ENCODE results near the gene ATP5MC2.

Gene ATP5MC2

GRCh38 chr12:53706080-53706479, 30.2 kb upstream of the ATP5MC2 start:
- FAIRE-seq: no peak
- no peak for DNase-seq (ENCODE audit: insufficient read length)
- TF ChIP-seq POLR2AphosphoS5 (IDR thresholded peaks at IDR 0.05; ENCODE audit: low read depth, low read length): no peak
- no peak for TF ChIP-seq TAF1 (IDR thresholded peaks at IDR 0.05; ENCODE audit: borderline replicate concordance, low read depth, low read length)
- TF ChIP-seq POLR2A (IDR thresholded peaks at IDR 0.05; ENCODE audit: low read depth, low read length): no peak

- DNase-seq (ENCODE audit: insufficient read length) (no peak), FAIRE-seq (no peak)
- TF ChIP-seq POLR2A (IDR thresholded peaks at IDR 0.05; ENCODE audit: low read depth, low read length) (no peak), TAF1 (IDR thresholded peaks at IDR 0.05; ENCODE audit: borderline replicate concordance, low read depth, low read length) (no peak), POLR2AphosphoS5 (IDR thresholded peaks at IDR 0.05; ENCODE audit: low read depth, low read length) (no peak)
Measured at GRCh38 chr12:53703756-53704155, 27.9 kb upstream of the ATP5MC2 start.

- no peak for TF ChIP-seq POLR2AphosphoS5 (IDR thresholded peaks at IDR 0.05; ENCODE audit: low read depth, low read length)
- TF ChIP-seq POLR2A (IDR thresholded peaks at IDR 0.05; ENCODE audit: low read depth, low read length): no peak
- TF ChIP-seq TAF1 (IDR thresholded peaks at IDR 0.05; ENCODE audit: borderline replicate concordance, low read depth, low read length): no peak
- peak; percentile 88 for FAIRE-seq
- DNase-seq (ENCODE audit: insufficient read length): peak; percentile 48
Measured at GRCh38 chr12:53701518-53702264, 25.8 kb upstream of the ATP5MC2 start.

GRCh38 chr12:53700567-53700966, 24.7 kb upstream of the ATP5MC2 start:
- no peak for TF ChIP-seq TAF1 (IDR thresholded peaks at IDR 0.05; ENCODE audit: borderline replicate concordance, low read depth, low read length)
- no peak for TF ChIP-seq POLR2AphosphoS5 (IDR thresholded peaks at IDR 0.05; ENCODE audit: low read depth, low read length)
- TF ChIP-seq POLR2A (IDR thresholded peaks at IDR 0.05; ENCODE audit: low read depth, low read length): no peak
- DNase-seq (ENCODE audit: insufficient read length) (no peak), FAIRE-seq (no peak)

- DNase-seq (ENCODE audit: insufficient read length): no peak
Measured at GRCh38 chr12:53699678-53700025, 23.8 kb upstream of the ATP5MC2 start.

GRCh38 chr12:53698948-53699677, 23.2 kb upstream of the ATP5MC2 start:
- TF ChIP-seq TAF1 (IDR thresholded peaks at IDR 0.05; ENCODE audit: borderline replicate concordance, low read depth, low read length) (no peak), POLR2A (IDR thresholded peaks at IDR 0.05; ENCODE audit: low read depth, low read length) (no peak), POLR2AphosphoS5 (IDR thresholded peaks at IDR 0.05; ENCODE audit: low read depth, low read length) (no peak)
- FAIRE-seq: no peak

More at GRCh38 chr12:53699678-53700025, 23.8 kb upstream of the ATP5MC2 start:
- no peak for TF ChIP-seq POLR2AphosphoS5 (IDR thresholded peaks at IDR 0.05; ENCODE audit: low read depth, low read length)
- TF ChIP-seq POLR2A (IDR thresholded peaks at IDR 0.05; ENCODE audit: low read depth, low read length): no peak
- no peak for TF ChIP-seq TAF1 (IDR thresholded peaks at IDR 0.05; ENCODE audit: borderline replicate concordance, low read depth, low read length)
- FAIRE-seq: no peak

GRCh38 chr12:53696655-53697331, 20.9 kb upstream of the ATP5MC2 start:
- peak; percentile 60 for FAIRE-seq
- no peak for DNase-seq (ENCODE audit: insufficient read length)
- TF ChIP-seq POLR2A (IDR thresholded peaks at IDR 0.05; ENCODE audit: low read depth, low read length): no peak
- TF ChIP-seq TAF1 (IDR thresholded peaks at IDR 0.05; ENCODE audit: borderline replicate concordance, low read depth, low read length): no peak
- no peak for TF ChIP-seq POLR2AphosphoS5 (IDR thresholded peaks at IDR 0.05; ENCODE audit: low read depth, low read length)

More at GRCh38 chr12:53698948-53699677, 23.2 kb upstream of the ATP5MC2 start:
- DNase-seq (ENCODE audit: insufficient read length): no peak

- DNase-seq (ENCODE audit: insufficient read length) (peak; percentile 52), FAIRE-seq (no peak)
- TF ChIP-seq POLR2AphosphoS5 (IDR thresholded peaks at IDR 0.05; ENCODE audit: low read depth, low read length): no peak
- no peak for TF ChIP-seq TAF1 (IDR thresholded peaks at IDR 0.05; ENCODE audit: borderline replicate concordance, low read depth, low read length)
- no peak for TF ChIP-seq POLR2A (IDR thresholded peaks at IDR 0.05; ENCODE audit: low read depth, low read length)
Measured at GRCh38 chr12:53696285-53696654, 20.4 kb upstream of the ATP5MC2 start.

GRCh38 chr12:53695152-53696145, 19.6 kb upstream of the ATP5MC2 start:
- FAIRE-seq (no peak), DNase-seq (ENCODE audit: insufficient read length) (no peak)
- TF ChIP-seq TAF1 (IDR thresholded peaks at IDR 0.05; ENCODE audit: borderline replicate concordance, low read depth, low read length) (no peak), POLR2AphosphoS5 (IDR thresholded peaks at IDR 0.05; ENCODE audit: low read depth, low read length) (no peak), POLR2A (IDR thresholded peaks at IDR 0.05; ENCODE audit: low read depth, low read length) (no peak)

GRCh38 chr12:53694756-53695151, 18.9 kb upstream of the ATP5MC2 start:
- TF ChIP-seq POLR2A (IDR thresholded peaks at IDR 0.05; ENCODE audit: low read depth, low read length) (no peak), POLR2AphosphoS5 (IDR thresholded peaks at IDR 0.05; ENCODE audit: low read depth, low read length) (no peak), TAF1 (IDR thresholded peaks at IDR 0.05; ENCODE audit: borderline replicate concordance, low read depth, low read length) (no peak)
- DNase-seq (ENCODE audit: insufficient read length) (no peak), FAIRE-seq (no peak)

Measured in GM12892 (cell line).